Measurements from ENCODE around the gene C19orf44.
"Not testable (repeated sequence)": the region's sequence is repeated elsewhere in the genome, so short reads cannot be mapped to it uniquely, and the experiment has no call there.

Gene C19orf44

GRCh38 chr19:16508546-16508945, 12.4 kb downstream of the C19orf44 start:
- no peak for TF ChIP-seq CTCF (IDR thresholded peaks at IDR 0.05; ENCODE audit: control insufficient read depth, extremely low read depth, insufficient read depth)
- DNase-seq (ENCODE audit: low read depth): no peak
- H3K4me3 ChIP-seq (ENCODE audit: low read depth, low read length): no peak overlapping the region

GRCh38 chr19:16509141-16510061, 13.2 kb downstream of the C19orf44 start:
- no peak for DNase-seq (ENCODE audit: low read depth)

GRCh38 chr19:16512611-16513010, 16.4 kb downstream of the C19orf44 start:
- H3K4me3 ChIP-seq (ENCODE audit: low read depth, low read length); DNase-seq (ENCODE audit: low read depth): not testable (repeated sequence)

More at GRCh38 chr19:16509141-16510061, 13.2 kb downstream of the C19orf44 start:
- TF ChIP-seq CTCF (IDR thresholded peaks at IDR 0.05; ENCODE audit: control insufficient read depth, extremely low read depth, insufficient read depth): no peak
- no peak overlapping the region for H3K4me3 ChIP-seq (ENCODE audit: low read depth, low read length)

GRCh38 chr19:16514383-16515019, 18.3 kb downstream of the C19orf44 start:
- TF ChIP-seq CTCF (IDR thresholded peaks at IDR 0.05; ENCODE audit: control insufficient read depth, extremely low read depth, insufficient read depth): no peak
- no peak for DNase-seq (ENCODE audit: low read depth)
- no peak overlapping the region for H3K4me3 ChIP-seq (ENCODE audit: low read depth, low read length)

GRCh38 chr19:16516381-16516780, 20.2 kb downstream of the C19orf44 start:
- no peak for TF ChIP-seq CTCF (IDR thresholded peaks at IDR 0.05; ENCODE audit: control insufficient read depth, extremely low read depth, insufficient read depth)
- DNase-seq (ENCODE audit: low read depth): no peak

GRCh38 chr19:16516923-16517610, 20.9 kb downstream of the C19orf44 start:
- no peak for DNase-seq (ENCODE audit: low read depth)
- TF ChIP-seq CTCF (IDR thresholded peaks at IDR 0.05; ENCODE audit: control insufficient read depth, extremely low read depth, insufficient read depth): no peak
- no peak overlapping the region for H3K4me3 ChIP-seq (ENCODE audit: low read depth, low read length)

More at GRCh38 chr19:16516381-16516780, 20.2 kb downstream of the C19orf44 start:
- no peak overlapping the region for H3K4me3 ChIP-seq (ENCODE audit: low read depth, low read length)

- no peak for TF ChIP-seq CTCF (IDR thresholded peaks at IDR 0.05; ENCODE audit: control insufficient read depth, extremely low read depth, insufficient read depth)
- no peak for DNase-seq (ENCODE audit: low read depth)
- no peak overlapping the region for H3K4me3 ChIP-seq (ENCODE audit: low read depth, low read length)
Measured at GRCh38 chr19:16518061-16518460, 21.9 kb downstream of the C19orf44 start.

Measured in LNCaP clone FGC (cell line).